SK-MEL-5 (cell line): ENCODE results near the gene CAB39. TPM values are rescaled to one million over a fixed set of nuclear protein-coding genes. Genes with fewer than 3 reads are reported as not detected.

Source experiments
- DNase-seq: peaks from one replicate; pipeline ENCODE4 v3.0.0-alpha.2; 2016; ENCODE audit warnings: low read depth, low spot score
- in situ Hi-C: cut with HindIII; loops from 2 replicates; pipeline ENCODE4 v1.10.0; 2016; ENCODE audit warnings: low sequenced_read_pairs, high pct_unique_total_duplicates, low pct_unique_long_range_greater_than_20kb
- total RNA-seq: library from RNA; depleted of rRNA; stranded (reverse); fragments of >200 nt; shearing (Covaris generic); gene quantifications from 2 replicates; pipeline ENCODE4 v1.2.3, GENCODE V29; 2014

Gene CAB39
- total RNA-seq, 1 experiment from 2014 or later, result 41.2 TPM

- in situ Hi-C loops, result no loop called here
Observed at GRCh38 chr2:230734247-230735175, 21.9 kb downstream of the CAB39 start.

GRCh38 chr2:230735884-230736283 lies 23.2 kb downstream of the CAB39 start:
- in situ Hi-C loops, result no loop called here
- DNase-seq, result no peak

More at GRCh38 chr2:230734247-230735175, 21.9 kb downstream of the CAB39 start:
- no peak for DNase-seq

GRCh38 chr2:230737300-230737699 lies 24.7 kb downstream of the CAB39 start:
- DNase-seq, result no peak
- in situ Hi-C loops, result no loop called here

- in situ Hi-C loops, result no loop called here
- no peak for DNase-seq
Observed at GRCh38 chr2:230737791-230738226, 25.2 kb downstream of the CAB39 start.

GRCh38 chr2:230738391-230738811 lies 25.8 kb downstream of the CAB39 start:
- in situ Hi-C loops, result no loop called here
- DNase-seq, result no peak

- in situ Hi-C loops, result no loop called here
- DNase-seq, result no peak
Observed at GRCh38 chr2:230738924-230739323, 26.3 kb downstream of the CAB39 start.

- in situ Hi-C loops, result no loop called here
- DNase-seq, result no peak
Observed at GRCh38 chr2:230739961-230740360, 27.3 kb downstream of the CAB39 start.

GRCh38 chr2:230742781-230743180 lies 30.1 kb downstream of the CAB39 start:
- no peak for DNase-seq
- in situ Hi-C loops, result no loop called here

GRCh38 chr2:230746213-230746612 lies 33.6 kb downstream of the CAB39 start:
- in situ Hi-C loops, result no loop called here
- DNase-seq, result no peak

- in situ Hi-C loops, result no loop called here
- DNase-seq, result no peak
Observed at GRCh38 chr2:230748087-230748486, 35.4 kb downstream of the CAB39 start.

GRCh38 chr2:230749111-230749510 lies 36.5 kb downstream of the CAB39 start:
- in situ Hi-C loops, result no loop called here
- DNase-seq, result no peak

GRCh38 chr2:230751062-230751461 lies 38.4 kb downstream of the CAB39 start:
- in situ Hi-C loops, result no loop called here
- DNase-seq, result no peak

GRCh38 chr2:230754200-230754599 lies 41.6 kb downstream of the CAB39 start:
- in situ Hi-C loops, result no loop called here

GRCh38 chr2:230757476-230757875 lies 44.8 kb downstream of the CAB39 start:
- in situ Hi-C loops, result no loop called here
- DNase-seq, result no peak

More at GRCh38 chr2:230754200-230754599, 41.6 kb downstream of the CAB39 start:
- DNase-seq, result no peak

- DNase-seq, result no peak
- in situ Hi-C loops, result no loop called here
Observed at GRCh38 chr2:230758566-230759480, 46.2 kb downstream of the CAB39 start.

GRCh38 chr2:230759481-230760167 lies 47.0 kb downstream of the CAB39 start:
- in situ Hi-C loops, result no loop called here
- DNase-seq, result no peak

- DNase-seq, result no peak
- in situ Hi-C loops, result no loop called here
Observed at GRCh38 chr2:230761704-230762103, 49.1 kb downstream of the CAB39 start.
